GM10266 (cell line): ENCODE data around the gene DNAL4.

ENCODE experiments used
- DNase-seq: peaks from one replicate; pipeline ENCODE4 v3.0.0; 2012; ENCODE audit errors: extremely low spot score
- CTCF ChIP-seq: IDR thresholded peaks from 2 replicates; pipeline ENCODE4 v1.5.1; 2012; ENCODE audit warnings: mild to moderate bottlenecking, low read depth; ENCODE audit not compliant: control insufficient read depth, insufficient read depth; ENCODE audit errors: missing control alignments

Gene DNAL4

GRCh38 chr22:38758276-38758945 lies 35.5 kb downstream of the DNAL4 start:
- TF ChIP-seq CTCF: no peak
- DNase-seq: peak; percentile 69

GRCh38 chr22:38757464-38757757 lies 36.5 kb downstream of the DNAL4 start:
- no peak for DNase-seq
- no peak for TF ChIP-seq CTCF

GRCh38 chr22:38756711-38757463 lies 37.1 kb downstream of the DNAL4 start:
- DNase-seq: no peak
- no peak for TF ChIP-seq CTCF

- peak; percentile 99 for DNase-seq
- no peak for TF ChIP-seq CTCF
Measured at GRCh38 chr22:38755911-38756532, 37.9 kb downstream of the DNAL4 start, which contains the start of gene SUN2. SUN2 (minus strand) TSS chr22:38755998; CDS start chr22:38752628, 3,370 bp downstream.

GRCh38 chr22:38755155-38755910 lies 38.6 kb downstream of the DNAL4 start:
- TF ChIP-seq CTCF: no peak
- peak; percentile 82 for DNase-seq

GRCh38 chr22:38754751-38755154 lies 39.2 kb downstream of the DNAL4 start:
- DNase-seq: peak; percentile 69
- no peak for TF ChIP-seq CTCF
